ENCODE data around the gene ANKRD66. TPM values are rescaled to one million over a fixed set of nuclear protein-coding genes. Genes with fewer than 3 reads are reported as not detected.

Gene ANKRD66
- total and polyA plus RNA-seq, 4 donors = not detected

DNA sequence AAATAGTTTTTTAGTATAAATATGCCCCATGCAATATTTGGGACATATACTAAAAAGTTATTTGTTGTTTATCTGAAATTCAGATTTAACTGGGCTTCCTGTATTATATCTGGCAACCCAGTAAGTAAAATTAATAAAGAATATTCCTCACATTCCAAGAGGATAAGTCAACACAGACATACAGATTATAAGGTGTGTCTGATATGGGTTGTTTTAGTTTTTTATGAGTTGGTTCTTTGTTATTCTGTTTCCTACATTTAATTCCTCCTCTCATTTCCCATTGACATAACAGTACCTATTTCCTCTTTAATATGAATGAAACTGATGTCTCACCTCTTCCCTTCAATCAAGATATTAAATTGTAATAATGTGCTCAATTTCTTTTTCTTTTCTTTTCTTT, 9.8 kb upstream of the ANKRD66 start:
- H3K9ac ChIP-seq (ENCODE audit: low read depth in 1 of 2, low read length in 2 of 2) = no peak overlapping the region
- H3K4me1 ChIP-seq (ENCODE audit: control insufficient read depth in 4 of 4, insufficient read depth in 4 of 4, low read length in 3 of 4) = peaks cover 8 to 13% (median 13%) of the 10 kb centered on the region in 4 donors
- H3K36me3 ChIP-seq (ENCODE audit: control insufficient read depth in 4 of 4, insufficient read depth in 3 of 4, low read depth in 1 of 4, low read length in 3 of 4) = no peaks in the 10 kb centered on the region
- H3K27ac ChIP-seq (ENCODE audit: low read depth in 1 of 2, low read length in 2 of 2) = no peak overlapping the region
- TF ChIP-seq TAF1 (conservative IDR thresholded peaks at IDR 0.05) = no peak
- TF ChIP-seq FOXA1 (IDR thresholded peaks at IDR 0.05) = no peak
- TF ChIP-seq YY1 (IDR thresholded peaks at IDR 0.05) = no peak
- no peak for TF ChIP-seq FOXA2 (IDR thresholded peaks at IDR 0.05)
- TF ChIP-seq, protein P1, sequence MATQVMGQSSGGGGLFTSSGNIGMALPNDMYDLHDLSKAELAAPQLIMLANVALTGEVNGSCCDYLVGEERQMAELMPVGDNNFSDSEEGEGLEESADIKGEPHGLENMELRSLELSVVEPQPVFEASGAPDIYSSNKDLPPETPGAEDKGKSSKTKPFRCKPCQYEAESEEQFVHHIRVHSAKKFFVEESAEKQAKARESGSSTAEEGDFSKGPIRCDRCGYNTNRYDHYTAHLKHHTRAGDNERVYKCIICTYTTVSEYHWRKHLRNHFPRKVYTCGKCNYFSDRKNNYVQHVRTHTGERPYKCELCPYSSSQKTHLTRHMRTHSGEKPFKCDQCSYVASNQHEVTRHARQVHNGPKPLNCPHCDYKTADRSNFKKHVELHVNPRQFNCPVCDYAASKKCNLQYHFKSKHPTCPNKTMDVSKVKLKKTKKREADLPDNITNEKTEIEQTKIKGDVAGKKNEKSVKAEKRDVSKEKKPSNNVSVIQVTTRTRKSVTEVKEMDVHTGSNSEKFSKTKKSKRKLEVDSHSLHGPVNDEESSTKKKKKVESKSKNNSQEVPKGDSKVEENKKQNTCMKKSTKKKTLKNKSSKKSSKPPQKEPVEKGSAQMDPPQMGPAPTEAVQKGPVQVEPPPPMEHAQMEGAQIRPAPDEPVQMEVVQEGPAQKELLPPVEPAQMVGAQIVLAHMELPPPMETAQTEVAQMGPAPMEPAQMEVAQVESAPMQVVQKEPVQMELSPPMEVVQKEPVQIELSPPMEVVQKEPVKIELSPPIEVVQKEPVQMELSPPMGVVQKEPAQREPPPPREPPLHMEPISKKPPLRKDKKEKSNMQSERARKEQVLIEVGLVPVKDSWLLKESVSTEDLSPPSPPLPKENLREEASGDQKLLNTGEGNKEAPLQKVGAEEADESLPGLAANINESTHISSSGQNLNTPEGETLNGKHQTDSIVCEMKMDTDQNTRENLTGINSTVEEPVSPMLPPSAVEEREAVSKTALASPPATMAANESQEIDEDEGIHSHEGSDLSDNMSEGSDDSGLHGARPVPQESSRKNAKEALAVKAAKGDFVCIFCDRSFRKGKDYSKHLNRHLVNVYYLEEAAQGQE (IDR thresholded peaks at IDR 0.05) = no peak
- TF ChIP-seq, protein P2, sequence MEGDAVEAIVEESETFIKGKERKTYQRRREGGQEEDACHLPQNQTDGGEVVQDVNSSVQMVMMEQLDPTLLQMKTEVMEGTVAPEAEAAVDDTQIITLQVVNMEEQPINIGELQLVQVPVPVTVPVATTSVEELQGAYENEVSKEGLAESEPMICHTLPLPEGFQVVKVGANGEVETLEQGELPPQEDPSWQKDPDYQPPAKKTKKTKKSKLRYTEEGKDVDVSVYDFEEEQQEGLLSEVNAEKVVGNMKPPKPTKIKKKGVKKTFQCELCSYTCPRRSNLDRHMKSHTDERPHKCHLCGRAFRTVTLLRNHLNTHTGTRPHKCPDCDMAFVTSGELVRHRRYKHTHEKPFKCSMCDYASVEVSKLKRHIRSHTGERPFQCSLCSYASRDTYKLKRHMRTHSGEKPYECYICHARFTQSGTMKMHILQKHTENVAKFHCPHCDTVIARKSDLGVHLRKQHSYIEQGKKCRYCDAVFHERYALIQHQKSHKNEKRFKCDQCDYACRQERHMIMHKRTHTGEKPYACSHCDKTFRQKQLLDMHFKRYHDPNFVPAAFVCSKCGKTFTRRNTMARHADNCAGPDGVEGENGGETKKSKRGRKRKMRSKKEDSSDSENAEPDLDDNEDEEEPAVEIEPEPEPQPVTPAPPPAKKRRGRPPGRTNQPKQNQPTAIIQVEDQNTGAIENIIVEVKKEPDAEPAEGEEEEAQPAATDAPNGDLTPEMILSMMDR (IDR thresholded peaks at IDR 0.05; ENCODE audit: low read depth, low read length, missing input control) = no peak
- TF ChIP-seq, protein P3, sequence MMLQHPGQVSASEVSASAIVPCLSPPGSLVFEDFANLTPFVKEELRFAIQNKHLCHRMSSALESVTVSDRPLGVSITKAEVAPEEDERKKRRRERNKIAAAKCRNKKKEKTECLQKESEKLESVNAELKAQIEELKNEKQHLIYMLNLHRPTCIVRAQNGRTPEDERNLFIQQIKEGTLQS (IDR thresholded peaks at IDR 0.05) = no peak
- TF ChIP-seq HNF4A (conservative IDR thresholded peaks at IDR 0.05) = no peak
- TF ChIP-seq, protein P4, sequence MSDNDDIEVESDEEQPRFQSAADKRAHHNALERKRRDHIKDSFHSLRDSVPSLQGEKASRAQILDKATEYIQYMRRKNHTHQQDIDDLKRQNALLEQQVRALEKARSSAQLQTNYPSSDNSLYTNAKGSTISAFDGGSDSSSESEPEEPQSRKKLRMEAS (IDR thresholded peaks at IDR 0.05) = no peak
- TF ChIP-seq SP1 (IDR thresholded peaks at IDR 0.05) = no peak
- no peak for TF ChIP-seq HNF4G (IDR thresholded peaks at IDR 0.05)
- TF ChIP-seq JUND (IDR thresholded peaks at IDR 0.05) = no peak
- no peak for TF ChIP-seq RXRA (IDR thresholded peaks at IDR 0.05)
- TF ChIP-seq NR2F2 (IDR thresholded peaks at IDR 0.05) = no peak
- no peak for TF ChIP-seq GABPA (IDR thresholded peaks at IDR 0.05 in 1 of 2, conservative IDR thresholded peaks at IDR 0.05 in 1 of 2)
- TF ChIP-seq, protein P5, sequence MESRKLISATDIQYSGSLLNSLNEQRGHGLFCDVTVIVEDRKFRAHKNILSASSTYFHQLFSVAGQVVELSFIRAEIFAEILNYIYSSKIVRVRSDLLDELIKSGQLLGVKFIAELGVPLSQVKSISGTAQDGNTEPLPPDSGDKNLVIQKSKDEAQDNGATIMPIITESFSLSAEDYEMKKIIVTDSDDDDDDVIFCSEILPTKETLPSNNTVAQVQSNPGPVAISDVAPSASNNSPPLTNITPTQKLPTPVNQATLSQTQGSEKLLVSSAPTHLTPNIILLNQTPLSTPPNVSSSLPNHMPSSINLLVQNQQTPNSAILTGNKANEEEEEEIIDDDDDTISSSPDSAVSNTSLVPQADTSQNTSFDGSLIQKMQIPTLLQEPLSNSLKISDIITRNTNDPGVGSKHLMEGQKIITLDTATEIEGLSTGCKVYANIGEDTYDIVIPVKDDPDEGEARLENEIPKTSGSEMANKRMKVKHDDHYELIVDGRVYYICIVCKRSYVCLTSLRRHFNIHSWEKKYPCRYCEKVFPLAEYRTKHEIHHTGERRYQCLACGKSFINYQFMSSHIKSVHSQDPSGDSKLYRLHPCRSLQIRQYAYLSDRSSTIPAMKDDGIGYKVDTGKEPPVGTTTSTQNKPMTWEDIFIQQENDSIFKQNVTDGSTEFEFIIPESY (IDR thresholded peaks at IDR 0.05) = no peak
- TF ChIP-seq RAD21 (IDR thresholded peaks at IDR 0.05) = no peak
- TF ChIP-seq EGR1 (IDR thresholded peaks at IDR 0.05; ENCODE audit: low read depth in 2 of 2) = no peak
- H3K4me3 ChIP-seq (ENCODE audit: low read depth in 1 of 3, low read length in 3 of 3) = no peak overlapping the region
- H3K9me3 ChIP-seq (ENCODE audit: control insufficient read depth in 4 of 4, low read length in 3 of 4) = no peaks in the 10 kb centered on the region
- DNase-seq (ENCODE audit: low spot score) = no peak
- peaks cover 0 to 5% (median 2%) of the 10 kb centered on the region in 4 donors for H3K27me3 ChIP-seq (ENCODE audit: control insufficient read depth in 4 of 4, insufficient read depth in 4 of 4, low read length in 3 of 4)
